RKO (cell line): ENCODE results near the gene CALD1.

Experiments
- DNase-seq: peaks from one replicate; pipeline ENCODE4 v3.0.0-alpha.2; 2016; ENCODE audit warnings: low spot score

The CALD1 gene

GRCh38 chr7:134927076-134927475 lies 147.6 kb downstream of the CALD1 start:
- DNase-seq, result no peak

- DNase-seq, result no peak
These were observed 148.3 kb downstream of the CALD1 start for GRCh38 chr7:134927723-134928122.

GRCh38 chr7:134928554-134928953 lies 149.1 kb downstream of the CALD1 start:
- DNase-seq, result no peak

- no peak for DNase-seq
These were observed 152.1 kb downstream of the CALD1 start for GRCh38 chr7:134931487-134931886.

GRCh38 chr7:134932707-134933370 lies 153.4 kb downstream of the CALD1 start:
- no peak for DNase-seq

- no peak for DNase-seq
These were observed 154.1 kb downstream of the CALD1 start for GRCh38 chr7:134933460-134934068.

- DNase-seq, result peak; percentile 24
These were observed 156.3 kb downstream of the CALD1 start for GRCh38 chr7:134935701-134936100.

GRCh38 chr7:134936893-134937510 lies 157.6 kb downstream of the CALD1 start:
- DNase-seq, result no peak

- DNase-seq, result no peak
These were observed 158.7 kb downstream of the CALD1 start for GRCh38 chr7:134938141-134938540.

- DNase-seq, result no peak
These were observed 159.7 kb downstream of the CALD1 start for GRCh38 chr7:134939136-134939535.

GRCh38 chr7:134940729-134941128 lies 161.3 kb downstream of the CALD1 start:
- no peak for DNase-seq

GRCh38 chr7:134941185-134941900 lies 161.9 kb downstream of the CALD1 start:
- DNase-seq, result peak; percentile 46

- no peak for DNase-seq
These were observed 162.5 kb downstream of the CALD1 start for GRCh38 chr7:134941952-134942351.

- no peak for DNase-seq
These were observed 163.4 kb downstream of the CALD1 start for GRCh38 chr7:134942690-134943466.

- peak; percentile 67 for DNase-seq
These were observed 164.5 kb downstream of the CALD1 start for GRCh38 chr7:134943785-134944400.

- no peak for DNase-seq
These were observed 166.3 kb downstream of the CALD1 start for GRCh38 chr7:134945691-134946090.

GRCh38 chr7:134946260-134946659 lies 166.8 kb downstream of the CALD1 start:
- no peak for DNase-seq

GRCh38 chr7:134947329-134947728 lies 167.9 kb downstream of the CALD1 start:
- DNase-seq, result no peak

- DNase-seq, result no peak
These were observed 168.4 kb downstream of the CALD1 start for GRCh38 chr7:134947831-134948230.

GRCh38 chr7:134948246-134948645 lies 168.8 kb downstream of the CALD1 start:
- no peak for DNase-seq

GRCh38 chr7:134948736-134949135 lies 169.3 kb downstream of the CALD1 start:
- DNase-seq, result no peak

- no peak for DNase-seq
These were observed 169.7 kb downstream of the CALD1 start for GRCh38 chr7:134949171-134949570.
